GM21825 (cell line): ENCODE data around the gene IMPA2.
"Not testable (repeated sequence)": the region's sequence is repeated elsewhere in the genome, so short reads cannot be mapped to it uniquely, and the experiment has no call there.

Source experiments
- ATAC-seq: cut with Tn5 transposase; IDR thresholded peaks from one replicate; pipeline ENCODE4 v1.9.1; 2021; ENCODE audit warnings: mild to moderate bottlenecking, moderate library complexity; ENCODE audit not compliant: unreplicated experiment

Gene IMPA2

DNA sequence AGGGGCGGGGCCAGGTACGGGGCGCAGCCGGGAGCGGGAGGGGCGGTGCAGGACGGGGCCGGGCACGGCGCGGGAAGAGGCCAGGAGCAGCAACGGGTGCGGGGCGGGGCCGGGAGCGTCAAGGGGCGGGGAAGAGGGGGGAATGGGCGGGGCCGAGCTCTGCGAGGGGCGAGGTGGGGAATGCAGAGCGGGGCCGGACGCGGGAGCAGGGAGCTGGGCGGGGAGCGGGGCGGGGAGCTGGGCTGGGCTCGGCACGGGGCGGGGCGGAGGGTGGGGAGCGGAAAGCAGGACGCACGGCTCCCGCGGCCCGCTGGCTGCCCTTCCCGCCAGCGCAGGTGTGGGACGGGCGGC, at the start of gene IMPA2:
IMPA2 (plus strand) TSS at position 316 of the 351 bp plus-strand sequence. CDS start 163 bp downstream, outside the sequence.
- ATAC-seq = peak; percentile 45

GRCh38 chr18:11932393-11932792, 48.9 kb upstream of the IMPA2 start:
- ATAC-seq = no peak

GRCh38 chr18:11937874-11938478, 43.3 kb upstream of the IMPA2 start:
- ATAC-seq = no peak

- no peak for ATAC-seq
Observed at GRCh38 chr18:11940956-11941355, 40.4 kb upstream of the IMPA2 start.

DNA sequence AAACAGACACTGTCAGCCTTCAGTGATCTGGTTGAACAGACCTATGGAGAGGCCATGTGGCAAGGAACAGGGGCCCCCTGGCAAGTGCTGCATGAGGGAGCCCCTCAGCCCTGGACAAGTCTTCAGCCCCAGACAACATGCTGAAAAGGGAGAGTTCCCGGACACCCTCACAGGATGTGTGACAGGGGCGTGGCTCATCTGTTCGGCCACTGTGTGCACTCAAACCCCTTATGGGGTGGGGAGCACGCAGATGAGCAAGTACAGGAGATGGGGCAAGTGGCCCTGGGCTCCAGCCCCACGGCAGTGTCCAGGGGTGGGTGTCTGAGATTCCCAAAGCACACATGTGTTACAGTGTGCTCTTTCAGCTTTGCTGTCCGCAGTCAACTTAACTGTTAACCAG, 37.8 kb upstream of the IMPA2 start:
- no peak for ATAC-seq

GRCh38 chr18:11944252-11944651, 37.1 kb upstream of the IMPA2 start:
- no peak for ATAC-seq

GRCh38 chr18:11944786-11945185, 36.5 kb upstream of the IMPA2 start:
- ATAC-seq = no peak

DNA sequence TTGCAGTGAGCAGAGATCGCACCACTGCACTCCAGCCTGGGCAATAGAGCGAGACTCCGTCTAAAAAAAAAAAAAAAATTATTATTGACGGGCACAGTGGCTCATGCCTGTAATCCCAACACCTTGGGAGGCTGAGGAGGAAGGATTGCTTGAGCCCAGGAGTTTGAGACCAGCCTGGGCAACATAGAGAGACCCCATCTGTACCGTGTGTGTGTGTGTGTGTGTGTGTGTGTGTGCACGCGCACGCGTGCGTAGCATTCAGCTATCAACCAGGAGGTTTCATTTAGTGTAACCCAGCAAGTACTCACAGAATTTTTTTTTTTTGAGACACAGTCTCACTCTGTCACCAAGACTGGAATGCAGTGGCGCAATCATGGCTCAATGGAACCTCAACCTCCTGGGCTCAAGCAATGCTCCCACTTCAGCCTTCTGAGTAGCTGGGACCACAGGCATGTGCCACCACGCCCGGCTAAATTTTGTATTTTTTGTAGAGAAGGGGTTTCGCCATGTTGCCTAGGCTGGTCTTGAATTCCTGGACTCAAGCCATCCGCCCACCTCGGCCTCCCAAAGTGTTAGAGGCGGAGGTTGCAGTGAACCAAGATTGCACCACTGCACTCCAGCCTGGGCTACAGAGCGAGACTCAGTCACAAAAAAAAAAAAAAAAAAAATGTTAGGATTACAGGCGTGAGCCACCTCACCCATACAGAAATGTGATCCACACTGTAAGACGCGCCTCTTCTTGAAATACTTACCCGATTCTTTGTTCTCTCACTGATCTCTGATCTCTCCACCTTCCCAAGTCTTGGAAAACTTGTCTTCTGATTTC, 35.3 kb upstream of the IMPA2 start:
- not testable (repeated sequence) for ATAC-seq

DNA sequence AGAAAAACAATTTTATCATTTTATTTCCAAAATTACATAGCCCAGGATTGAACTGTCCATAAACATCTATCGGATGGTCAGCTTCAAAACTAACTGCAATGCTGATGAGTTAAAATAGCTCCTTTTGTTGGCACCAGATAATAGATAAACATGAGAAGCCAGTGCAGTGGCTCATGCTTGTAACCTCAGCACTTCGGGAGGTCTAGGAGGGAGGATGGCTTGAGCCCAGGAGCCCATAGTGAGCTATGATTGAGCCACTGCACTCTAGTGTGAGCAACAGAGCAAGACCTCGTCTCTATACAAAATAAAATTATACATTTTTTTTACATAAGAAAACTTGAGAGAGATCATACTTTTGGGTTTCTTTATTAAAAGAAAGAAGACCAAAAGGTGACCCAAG, 34.6 kb upstream of the IMPA2 start:
- ATAC-seq = no peak

- peak; percentile 80 for ATAC-seq
Observed at GRCh38 chr18:11947214-11948191, 33.8 kb upstream of the IMPA2 start.

GRCh38 chr18:11948852-11949523, 32.3 kb upstream of the IMPA2 start:
- ATAC-seq = no peak

GRCh38 chr18:11950824-11951223, 30.5 kb upstream of the IMPA2 start:
- no peak for ATAC-seq

DNA sequence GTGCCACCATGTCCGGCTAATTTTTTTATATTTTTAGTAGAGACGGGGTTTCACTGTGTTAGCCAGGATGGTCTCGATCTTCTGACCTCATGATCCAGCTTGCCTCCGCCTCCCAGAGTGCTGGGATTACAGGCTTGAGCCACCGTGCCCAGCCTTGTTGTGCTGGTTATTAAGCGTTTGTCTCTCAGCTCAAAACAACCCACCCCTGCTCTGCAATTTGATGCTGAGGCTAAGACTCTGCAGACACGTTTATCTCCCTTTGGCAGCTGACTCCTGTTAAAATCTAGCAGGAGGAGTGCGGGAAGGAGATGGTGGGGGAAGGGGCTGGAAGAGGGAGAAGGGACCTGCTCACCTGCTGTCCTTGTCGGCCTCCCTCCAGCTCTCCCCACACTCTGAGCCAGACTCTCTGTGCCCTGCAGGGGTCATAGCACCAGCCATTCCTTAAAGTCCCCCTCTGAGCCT, 29.9 kb upstream of the IMPA2 start:
- ATAC-seq = no peak

DNA sequence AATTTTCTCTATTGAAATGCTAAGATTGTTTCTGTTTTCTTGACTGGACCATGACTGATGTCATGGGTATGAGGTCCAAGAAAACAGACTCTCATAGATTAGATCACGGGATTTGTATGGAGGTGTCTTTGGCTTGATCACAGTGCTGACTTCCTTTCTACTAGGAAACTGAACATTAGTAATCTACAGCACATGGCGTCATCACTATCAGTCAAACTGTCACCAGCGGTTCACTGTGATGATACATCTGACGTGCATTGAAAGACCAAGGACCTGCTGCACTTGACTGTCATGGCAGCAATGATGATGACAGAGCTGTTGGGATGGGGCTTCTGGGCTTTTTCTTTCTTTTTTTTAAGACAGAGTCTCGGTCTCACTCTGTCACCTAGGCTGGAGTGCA, 28.2 kb upstream of the IMPA2 start:
- no peak for ATAC-seq

- no peak for ATAC-seq
Observed at GRCh38 chr18:11955239-11956029, 25.9 kb upstream of the IMPA2 start.

DNA sequence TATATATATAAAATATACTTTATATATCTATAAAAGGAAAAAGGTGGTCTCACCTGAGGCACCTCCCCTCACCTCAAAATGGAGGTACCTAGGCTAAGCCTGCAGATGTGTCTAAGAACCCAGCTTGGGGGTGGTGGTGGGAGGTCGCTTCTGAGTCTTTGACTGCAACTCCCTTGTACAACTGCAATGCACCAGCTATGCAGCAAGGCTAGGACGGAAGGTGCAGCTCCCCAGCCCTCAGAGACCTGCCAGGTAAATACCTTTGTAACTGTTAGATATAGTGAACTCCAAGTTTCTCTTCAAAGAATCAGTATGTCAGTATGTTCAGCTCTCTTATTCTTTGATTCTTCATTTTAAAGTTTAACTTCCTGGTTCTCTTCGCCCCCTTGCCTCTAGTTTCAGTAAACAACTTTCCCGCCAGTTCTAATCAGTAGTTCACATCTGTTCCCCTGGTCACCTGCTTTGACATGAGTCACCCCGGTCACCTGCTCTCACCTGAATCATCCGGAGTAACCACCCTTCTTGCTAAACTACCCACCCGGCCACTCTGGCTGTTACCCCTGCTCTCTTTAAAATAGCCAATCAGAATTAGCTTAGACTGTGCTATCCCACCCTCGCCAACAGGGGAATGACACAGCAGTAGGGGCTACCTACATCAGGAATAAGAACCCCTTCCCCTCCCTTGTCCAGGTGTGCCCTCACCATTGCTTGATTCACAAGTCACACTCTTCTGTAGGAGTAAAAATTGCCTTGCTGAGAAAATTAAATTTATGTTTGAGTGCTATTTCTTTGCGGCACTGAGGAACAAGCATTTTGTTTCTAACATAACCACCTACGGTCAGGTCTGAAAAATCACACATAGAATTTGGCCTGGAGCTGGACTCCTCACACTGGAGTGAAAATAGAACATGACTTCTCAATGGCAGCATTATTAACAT, 24.7 kb upstream of the IMPA2 start:
- no peak for ATAC-seq

DNA sequence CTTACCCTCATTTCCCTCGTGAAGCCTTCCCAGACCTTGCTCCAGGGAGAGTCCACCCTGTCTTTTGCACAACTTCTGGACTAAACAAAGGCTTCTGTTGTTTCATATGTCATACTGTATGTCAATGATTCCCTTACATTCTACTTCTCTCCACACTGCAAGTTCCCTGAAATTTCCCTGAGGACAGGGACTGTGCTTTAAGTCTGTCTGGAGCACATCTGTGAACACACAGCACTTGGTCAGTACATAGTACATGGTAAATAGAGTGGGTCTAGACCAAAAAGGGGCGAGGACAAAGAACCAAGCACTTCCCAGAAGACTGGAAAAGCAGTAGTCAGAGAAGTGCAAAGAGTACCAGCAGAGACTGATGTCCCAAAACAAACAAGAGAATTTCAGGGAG, 23.7 kb upstream of the IMPA2 start:
- ATAC-seq = no peak

DNA sequence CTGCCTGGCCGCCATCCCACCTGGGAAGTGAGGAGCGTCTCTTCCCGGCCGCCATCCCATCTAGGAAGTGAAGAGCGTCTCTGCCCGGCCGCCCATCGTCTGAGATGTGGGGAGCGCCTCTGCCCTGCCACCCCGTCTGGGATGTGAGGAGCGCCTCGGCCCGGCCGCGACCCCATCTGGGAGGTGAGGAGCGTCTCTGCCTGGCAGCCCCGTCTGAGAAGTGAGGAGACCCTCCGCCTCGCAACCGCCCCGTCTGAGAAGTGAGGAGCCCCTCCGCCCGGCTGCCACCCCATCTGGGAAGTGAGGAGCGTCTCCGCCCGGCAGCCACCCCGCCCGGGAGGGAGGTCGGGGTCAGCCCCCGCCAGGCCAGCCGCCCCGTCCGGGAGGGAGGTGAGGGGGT, 21.7 kb upstream of the IMPA2 start:
- ATAC-seq = not testable (repeated sequence)
